GM12873 (cell line): ENCODE data around the gene VPS13A.

Experiments
- CTCF ChIP-seq: IDR thresholded peaks from 2 replicates; pipeline ENCODE4 v1.5.1; 2012; ENCODE audit warnings: low read depth, mild to moderate bottlenecking, moderate library complexity, low read length, control low read depth; ENCODE audit not compliant: insufficient read depth; ENCODE audit errors: missing control alignments

Gene VPS13A

GRCh38 chr9:77399964-77400363 is 222.6 kb downstream of the VPS13A start:
- TF ChIP-seq CTCF: no peak

DNA sequence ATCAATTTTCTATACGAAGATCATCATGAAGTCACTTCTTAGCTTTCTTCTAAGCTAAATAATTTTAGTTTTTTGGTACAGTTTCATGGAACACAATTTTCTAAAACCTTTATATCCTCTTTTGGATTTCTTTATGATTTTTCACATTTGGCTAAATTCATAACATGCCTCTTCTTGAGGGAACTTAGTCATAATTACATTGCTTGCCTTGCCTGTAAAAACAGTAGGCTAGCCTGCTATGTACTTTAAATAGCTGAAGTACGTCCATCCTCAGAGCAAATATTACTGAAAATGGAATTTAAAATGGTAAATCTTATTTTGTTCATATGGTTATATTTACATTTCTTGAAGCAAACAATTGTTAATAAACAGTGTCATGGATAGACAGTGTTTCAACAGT is 225.0 kb downstream of the VPS13A start:
- TF ChIP-seq CTCF: no peak

- TF ChIP-seq CTCF: no peak
Measured at GRCh38 chr9:77403239-77403638, 225.9 kb downstream of the VPS13A start.

DNA sequence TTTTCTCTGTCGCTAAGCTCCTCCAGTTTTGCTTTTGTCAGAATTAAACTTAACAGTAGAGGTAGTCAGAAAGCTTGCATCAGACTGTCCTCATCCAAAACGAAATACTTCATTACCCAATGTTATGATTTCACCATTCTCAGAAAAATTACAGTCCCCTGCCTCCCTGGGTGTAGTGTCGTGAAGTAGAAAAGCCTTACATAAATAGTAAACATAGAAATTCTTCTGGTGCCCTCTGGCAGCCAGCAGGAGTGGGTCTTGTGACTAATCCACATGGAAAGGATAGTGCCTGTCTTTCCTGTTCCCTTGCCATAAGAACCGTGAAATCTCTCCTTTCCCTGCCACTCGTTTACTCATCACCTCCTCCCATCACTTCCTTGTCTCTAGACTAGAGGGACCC is 240.2 kb downstream of the VPS13A start:
- no peak for TF ChIP-seq CTCF

GRCh38 chr9:77418226-77418625 is 240.9 kb downstream of the VPS13A start:
- no peak for TF ChIP-seq CTCF

- TF ChIP-seq CTCF: no peak
Measured at GRCh38 chr9:77420641-77421040, 243.3 kb downstream of the VPS13A start.

GRCh38 chr9:77421506-77422265 is 244.4 kb downstream of the VPS13A start:
- no peak for TF ChIP-seq CTCF
